GM19455 (cell line): ENCODE results near the gene ZNF273.

ENCODE experiments used
- ATAC-seq: cut with Tn5 transposase; IDR thresholded peaks from one replicate; pipeline ENCODE4 v1.9.1; 2021; ENCODE audit not compliant: unreplicated experiment

The ZNF273 gene

DNA sequence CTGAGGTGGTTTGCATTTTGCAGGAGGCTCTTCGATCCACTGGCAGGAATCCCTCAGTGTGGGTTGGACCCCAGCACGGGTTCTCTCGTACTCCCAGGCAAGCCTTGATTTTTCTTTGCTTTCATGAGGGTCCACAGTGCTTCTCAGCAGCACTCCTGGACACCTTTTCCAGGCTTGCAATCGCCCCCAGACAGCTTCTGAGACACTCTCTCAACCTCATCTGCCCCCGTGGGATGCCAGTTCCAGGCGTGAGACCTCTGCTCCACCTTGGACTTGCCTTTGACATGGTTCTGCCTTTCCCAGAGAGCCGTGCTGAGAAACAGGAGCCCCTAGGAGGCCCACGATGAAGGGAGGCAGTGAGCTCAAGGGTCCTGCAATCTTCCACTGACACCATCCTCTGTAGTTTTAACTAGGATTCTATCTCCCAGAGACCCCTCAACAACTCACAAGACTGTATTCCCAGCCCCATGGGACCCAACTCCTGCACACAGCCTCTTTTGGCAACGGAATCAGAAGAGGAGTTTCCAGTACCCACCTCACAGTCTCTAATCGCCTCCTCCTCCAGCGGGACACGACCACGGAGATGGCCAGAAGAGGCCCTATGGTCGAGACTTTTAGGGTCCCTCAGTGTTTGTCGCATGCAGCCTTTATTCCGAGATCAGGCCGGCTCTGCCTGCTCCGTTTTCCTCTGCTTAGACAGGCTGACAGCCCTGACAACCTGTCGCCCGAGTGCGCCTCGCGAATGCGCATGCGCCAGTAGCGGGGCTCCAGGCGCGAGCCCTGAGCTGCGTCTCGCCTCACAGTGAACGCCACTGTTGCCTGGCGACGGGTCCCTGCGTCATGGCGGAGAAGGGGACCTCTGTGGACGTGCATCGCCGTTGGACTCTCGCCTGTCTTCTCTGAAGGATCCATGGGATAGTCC lies 26.0 kb upstream of the ZNF273 start:
- ATAC-seq: no peak

DNA sequence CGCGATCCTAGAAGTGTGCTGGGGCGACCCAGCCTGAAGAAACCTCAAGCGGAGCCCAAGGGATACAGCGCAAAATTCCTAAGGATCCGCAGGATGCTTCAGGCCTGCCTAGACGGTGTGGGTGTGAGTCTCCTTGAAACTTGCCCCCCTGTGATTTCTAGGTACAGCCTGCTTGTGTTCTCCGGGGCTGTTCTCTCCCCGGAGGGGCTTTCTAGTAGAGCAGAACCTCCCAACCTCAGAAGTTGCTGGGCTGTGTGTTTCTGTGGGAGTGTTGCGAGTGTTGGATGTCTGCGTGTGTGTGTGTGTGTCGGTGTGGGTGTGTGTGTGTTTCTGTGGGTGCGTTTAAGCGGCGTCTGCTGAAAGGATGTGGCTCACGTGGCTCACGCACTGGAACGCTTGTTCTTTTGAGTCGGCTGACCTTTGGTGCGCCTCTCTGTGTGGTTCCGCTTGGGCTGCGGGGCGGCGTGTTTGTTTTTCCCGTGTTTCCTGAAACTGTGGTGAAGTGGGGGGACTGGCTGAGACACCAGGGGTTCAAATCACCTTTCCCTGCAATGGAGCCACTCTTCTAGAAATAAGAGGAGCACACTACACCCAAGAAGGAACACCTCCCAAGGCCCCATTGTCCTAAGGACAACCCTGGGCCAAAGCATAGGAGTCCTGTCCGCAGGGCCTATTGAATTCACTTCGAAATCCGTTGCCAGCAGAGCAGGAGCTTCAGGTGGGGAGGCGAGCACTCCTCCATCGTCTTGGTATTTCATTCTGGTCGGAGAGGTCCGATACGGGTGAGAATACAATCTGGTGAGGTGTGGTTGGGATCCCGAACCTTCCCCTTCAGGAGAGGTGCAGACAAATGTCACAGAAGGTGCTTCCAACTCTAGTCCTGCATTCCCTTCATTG lies 25.1 kb upstream of the ZNF273 start:
- no peak for ATAC-seq

DNA sequence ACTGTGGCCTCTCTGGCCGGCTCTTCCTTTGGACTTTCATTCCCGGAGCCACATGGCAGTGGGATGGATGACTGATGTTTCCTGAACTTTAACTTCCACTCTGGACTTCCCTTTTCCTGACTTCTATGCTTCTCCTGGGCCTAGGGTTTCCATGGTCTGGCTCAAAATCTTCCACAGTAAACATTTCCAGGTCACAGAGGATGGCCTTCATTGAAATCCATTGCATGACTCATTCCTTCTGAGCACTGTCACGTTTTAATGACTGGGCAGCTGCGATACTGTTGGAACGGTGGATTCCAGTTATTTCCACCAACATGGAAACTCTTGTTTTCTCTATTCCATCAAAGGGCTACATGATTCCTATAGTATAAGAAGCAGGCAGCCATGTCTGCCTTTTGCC lies 24.4 kb upstream of the ZNF273 start:
- ATAC-seq: no peak

DNA sequence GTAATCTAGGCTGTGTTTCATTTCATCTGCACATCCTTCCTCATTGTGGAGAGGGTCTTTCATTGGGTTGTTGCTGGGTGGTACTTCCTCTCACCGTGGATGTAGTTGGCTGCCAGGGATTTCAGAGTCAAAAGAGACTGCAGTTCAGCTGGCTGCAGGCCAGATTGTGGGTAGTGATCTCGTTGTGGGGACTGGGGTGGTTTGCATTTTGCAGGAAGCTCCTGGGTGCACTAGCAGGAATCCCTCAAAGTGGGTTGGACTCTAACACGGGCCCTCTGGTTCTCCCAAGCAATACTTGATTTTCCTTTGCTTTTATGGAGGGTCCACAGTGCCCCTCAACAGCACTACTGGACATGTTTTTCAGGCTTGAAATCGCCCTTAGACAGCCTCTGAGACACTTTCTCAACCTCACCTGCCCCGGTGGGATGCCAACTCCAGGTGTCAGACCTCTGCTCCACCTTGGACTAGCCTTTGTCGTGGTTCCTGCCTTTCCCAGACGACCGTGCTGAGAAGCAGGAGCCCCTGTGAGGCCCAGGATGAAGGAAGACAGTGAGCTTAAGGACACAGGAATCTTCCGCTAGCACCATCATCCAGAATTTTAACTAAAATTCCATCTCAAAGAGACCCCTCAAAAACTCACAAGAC lies 23.9 kb upstream of the ZNF273 start:
- no peak for ATAC-seq

DNA sequence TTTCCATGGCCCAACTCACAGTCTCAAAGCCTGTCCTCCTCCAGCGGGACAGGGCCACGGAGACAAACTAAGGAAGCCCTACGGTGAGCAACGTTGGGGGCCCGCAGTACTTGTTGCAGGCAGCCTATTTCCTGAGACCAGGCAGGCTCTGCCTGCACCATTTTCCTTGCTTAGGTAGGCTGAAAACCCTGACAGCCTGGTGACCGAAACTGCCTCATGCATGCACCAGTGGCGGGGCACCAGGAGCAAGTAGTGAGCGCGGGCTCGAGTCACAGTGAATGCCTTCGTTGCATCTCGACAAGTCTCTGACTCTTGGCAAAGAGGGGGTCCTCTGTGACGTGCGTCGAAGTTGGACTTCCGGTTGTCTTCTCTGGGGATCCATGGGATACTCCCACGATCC lies 23.3 kb upstream of the ZNF273 start:
- ATAC-seq: no peak

DNA sequence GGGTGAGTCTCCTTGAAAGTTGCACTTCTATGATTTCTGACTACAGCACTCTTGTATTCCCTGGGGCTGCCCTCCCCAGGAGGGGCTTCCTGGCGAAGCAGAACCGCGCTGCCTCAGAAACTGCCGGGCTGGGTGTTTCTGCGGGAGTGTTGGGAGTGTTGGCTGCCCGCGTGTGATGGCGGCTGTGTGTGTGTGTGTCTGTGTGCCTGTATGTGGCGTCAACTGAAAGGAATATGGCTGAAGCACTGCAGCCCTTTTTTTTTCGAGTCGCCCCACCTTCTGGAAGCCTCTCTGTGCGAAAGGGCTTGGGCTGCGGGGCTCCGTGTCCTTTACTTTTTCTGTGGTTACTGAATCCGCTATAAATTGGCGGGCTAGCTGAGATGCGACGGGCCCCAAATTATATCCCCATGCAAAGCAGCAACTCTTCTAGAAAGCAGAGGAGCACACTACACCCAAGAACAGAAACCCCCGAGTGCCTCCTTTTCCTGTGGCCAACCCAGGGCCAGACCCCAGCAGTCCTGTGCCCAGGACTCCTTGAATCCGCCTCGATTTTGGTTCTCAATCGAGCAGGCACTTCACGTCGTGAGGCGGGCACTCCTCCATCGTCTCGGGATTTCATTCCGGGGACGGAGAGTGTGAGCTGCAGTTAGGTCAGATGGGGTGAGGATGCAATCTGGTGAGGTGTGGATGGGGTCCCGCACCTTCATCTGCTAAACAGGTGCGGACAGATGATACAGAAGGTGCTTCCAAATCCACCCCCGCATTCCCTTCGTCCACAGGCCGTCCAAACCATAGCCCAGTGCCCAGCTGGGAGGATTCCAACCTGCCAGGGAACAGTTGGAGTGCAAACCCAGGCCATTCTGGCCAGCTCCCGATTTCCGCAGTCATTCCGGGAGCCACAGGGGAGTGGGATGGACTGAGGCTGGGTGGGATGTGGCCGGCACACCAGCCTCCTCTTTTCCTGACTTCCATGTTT lies 22.5 kb upstream of the ZNF273 start:
- no peak for ATAC-seq

DNA sequence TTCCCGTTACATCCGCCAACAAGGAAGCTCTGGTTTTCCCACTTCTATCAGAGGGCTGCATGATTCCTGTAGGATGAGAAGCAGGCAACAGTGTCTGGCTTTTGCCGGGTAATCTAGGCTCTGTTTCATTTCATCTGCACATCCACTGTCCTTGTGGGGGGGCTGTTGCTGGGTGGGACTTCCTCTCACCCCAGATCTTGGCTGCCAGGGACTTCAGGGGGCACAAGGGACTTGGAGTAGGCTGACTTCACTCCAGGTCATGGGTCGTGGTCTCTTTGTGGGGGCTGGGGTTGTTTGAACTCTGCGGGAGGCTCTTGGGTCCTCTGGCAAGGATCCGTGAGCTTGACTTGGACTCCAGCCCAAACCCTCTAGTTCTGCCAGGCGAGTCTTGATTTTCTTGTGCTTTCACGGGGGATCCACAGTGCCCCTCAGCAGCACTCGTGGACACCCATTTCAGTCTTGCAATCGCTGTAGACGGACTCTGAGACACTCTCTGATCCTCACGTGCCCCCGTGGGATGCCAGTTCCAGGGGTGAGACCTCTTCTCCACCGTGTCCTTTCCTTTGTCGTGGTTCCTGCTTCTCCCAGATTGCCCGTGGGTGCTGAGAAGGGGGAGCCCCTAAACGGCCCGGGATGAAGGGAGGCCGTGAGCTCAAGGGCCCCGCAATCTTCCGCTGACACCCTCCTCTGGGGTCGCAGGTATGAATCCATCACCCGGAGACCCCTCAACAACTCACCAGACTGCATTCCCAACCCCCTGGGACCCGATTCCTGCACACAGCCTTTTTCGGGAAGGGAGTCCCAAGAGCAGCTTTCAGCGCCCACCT lies 21.4 kb upstream of the ZNF273 start:
- ATAC-seq: no peak

DNA sequence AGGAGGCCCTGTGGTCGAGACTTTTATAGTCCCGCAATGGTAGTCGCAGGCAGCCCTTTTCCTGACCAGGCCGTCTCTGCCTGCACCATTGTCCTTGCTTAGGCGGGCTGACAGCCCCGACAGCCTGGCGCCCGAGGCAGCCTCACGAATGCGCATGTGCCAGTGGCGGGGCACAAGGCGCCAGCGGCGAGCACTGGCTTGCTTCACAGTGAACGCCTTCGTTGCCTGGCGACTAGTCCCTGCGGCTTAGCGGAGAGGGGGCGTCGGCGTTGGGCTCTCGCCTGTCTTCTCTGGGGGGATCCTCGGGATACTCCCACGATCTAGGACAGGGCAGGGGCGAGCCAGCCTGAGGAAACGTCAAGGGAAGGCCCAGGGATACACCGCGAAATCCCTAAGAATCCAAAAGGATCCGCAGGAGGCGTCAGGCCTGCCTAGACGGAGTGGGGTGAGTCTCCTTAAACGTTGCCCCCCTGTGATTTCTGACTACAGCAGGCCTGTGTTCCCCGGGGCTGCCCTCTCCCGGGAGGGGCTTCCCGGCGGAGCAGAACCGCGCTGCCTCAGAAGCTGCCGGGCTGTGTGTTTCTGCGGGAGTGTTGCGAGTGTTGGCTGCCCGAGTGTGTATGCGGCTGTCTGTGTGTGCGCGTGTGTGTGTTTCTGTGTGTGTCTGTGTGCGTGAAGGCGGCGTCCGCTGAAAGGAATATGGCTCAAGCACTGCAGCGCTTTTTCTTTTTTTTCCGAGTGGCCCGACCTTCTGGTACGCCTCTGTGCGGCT lies 20.5 kb upstream of the ZNF273 start:
- ATAC-seq: no peak

DNA sequence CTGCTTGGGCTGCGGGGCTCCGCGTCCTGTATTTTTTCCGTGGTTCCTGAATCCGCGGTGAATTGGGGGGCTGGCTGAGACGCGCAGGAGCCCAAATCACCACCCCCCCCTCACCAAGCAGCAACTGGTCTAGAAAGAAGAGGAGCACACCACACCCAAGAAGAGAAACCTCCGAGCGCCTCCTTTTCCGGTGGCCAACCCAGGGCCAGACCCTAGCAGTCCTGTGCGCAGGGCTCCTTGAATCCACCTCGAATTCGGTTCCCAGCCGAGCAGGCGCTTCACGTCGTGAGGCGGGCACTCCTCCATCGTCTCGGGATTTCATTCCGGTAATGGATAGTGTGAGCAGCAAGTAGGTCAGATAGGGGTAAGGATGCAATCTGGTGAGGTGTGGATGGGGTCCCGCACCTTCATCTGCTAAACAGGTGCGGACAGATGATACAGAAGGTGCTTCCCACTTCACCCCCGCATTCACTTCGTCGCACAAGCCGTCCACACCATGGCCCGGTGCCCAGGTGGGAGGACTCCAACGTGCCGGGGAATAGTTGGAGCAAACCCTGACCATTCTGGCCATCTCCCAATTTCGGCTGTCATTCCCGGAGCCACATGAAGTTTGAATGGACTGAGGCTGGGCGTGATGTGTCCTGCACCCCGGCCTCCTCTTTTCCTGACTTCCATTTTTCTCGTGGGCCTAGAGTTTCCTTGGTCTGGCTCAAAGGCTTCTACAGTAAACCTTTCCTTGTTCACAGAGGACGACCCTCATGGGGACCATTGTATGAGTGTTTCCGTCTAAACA lies 19.8 kb upstream of the ZNF273 start:
- ATAC-seq: no peak

DNA sequence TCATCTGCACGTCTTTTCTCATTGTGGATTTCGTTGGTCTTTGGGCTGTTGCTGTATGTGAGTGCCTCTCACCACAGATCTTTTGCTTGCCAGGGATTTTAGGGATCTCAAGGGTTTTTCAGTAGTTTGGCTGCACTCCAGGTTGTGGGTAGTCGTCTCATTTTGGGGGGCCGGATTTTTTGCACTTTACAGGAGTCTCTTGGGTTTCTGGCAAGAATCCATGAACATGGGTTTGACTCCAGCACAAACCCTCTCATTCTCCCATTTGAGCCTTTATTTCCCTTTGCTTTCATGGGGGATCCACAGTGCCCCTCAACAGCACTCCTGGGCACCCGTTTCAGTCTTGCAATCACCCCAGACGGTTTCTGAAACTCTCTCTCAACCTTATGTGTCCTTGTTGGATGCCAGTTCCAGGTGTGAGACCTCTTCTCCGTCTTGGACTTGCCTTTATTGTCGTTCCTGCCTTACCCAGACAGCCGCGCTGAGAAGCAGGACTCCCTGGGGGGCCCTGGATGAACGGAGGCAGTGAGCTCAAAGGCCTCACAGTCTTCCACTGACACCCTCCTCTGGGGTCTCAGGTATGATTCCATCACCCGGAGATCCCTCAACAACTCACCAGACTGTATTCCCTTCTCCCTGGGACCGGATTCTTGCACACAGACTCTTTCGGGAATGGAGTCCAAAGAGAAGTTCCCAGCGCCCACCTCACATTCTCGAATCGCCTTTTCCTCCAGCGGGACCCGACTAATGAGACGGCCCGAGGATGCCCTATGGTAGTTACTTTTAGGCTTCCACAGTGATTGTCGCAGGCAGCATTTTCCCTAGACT lies 18.8 kb upstream of the ZNF273 start:
- no peak for ATAC-seq

DNA sequence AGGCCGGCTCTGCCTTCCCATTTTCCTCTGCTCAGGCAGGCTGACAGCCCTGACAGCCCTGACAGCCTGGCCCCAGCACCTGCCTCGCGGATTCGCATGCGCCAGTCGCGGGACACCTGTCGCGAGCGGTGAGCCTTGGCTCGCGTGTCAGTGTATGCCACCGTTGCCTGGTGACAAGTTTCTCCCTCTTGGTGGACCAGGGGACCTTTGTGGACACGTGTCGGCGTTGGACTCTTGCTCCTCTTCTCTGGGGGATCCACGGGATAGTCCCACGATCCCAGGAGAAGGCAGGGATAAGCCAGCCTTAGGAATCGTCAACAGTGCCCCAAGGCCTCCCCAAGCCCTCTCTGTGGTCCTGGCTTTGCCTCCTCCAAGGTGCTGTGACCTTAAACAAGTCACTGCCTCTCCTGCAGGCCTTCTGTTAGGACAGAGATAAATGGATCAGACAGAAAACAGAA lies 18.1 kb upstream of the ZNF273 start:
- no peak for ATAC-seq

DNA sequence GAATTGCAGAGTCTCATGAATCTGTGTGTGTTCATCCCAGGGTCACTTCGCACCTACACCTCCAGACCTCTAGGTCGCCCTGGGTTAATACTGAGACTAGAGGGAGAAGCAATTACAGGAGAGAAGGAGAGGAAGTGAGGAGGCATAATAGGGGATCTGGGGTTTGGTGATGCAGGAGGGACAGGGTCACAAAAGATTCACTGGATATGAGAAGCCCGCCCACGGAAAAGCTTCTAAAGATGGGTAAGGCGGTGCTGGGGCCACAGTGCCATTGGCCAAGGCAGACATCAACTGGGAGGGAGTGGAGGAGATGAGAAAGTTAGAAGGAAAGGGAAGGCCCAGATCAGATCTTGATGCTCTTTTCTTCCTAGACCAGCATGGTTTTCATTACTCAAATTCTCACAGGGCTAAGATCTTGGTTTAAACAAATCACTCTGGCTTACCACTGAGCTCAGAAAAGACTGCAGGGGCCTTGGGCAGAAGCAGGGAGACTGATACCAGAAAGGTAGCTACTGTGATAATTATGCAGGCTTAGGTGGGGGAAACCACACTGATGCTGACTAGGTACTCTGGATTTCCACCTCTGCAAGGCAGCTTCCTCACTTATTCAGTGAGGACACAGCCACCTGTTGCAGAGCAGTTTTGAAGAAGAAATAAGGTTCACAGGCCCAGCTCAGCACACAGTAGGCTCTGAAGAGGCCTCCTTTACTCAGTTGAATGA lies 17.4 kb upstream of the ZNF273 start:
- ATAC-seq: no peak

DNA sequence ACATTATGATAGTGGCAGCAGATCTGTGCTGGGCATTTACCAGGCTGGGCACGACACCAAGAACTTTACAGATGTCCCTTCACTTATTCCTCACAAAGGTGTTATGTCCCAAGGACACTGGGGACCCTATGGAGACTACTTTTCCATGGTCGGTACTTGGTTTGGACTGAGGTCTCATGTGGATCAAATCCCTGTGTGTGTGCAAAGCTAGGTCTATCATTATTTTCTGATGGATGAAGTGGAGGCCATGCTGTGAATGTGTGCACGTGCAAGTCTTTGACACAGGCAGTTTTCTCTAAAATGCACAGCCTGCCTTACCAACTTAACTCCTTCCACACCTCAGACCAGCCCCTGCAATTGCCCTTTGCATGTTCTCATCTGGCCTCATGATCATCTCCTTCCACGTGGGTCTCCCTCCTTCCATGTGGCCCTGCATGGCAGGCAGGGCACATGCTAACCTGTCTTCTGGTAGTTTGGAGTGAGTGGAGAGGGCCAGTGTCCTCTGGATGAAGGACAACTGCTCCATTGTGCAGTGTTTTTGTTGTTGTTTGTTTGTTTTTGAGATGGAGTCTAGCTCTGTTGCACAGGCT lies 16.0 kb upstream of the ZNF273 start:
- no peak for ATAC-seq

DNA sequence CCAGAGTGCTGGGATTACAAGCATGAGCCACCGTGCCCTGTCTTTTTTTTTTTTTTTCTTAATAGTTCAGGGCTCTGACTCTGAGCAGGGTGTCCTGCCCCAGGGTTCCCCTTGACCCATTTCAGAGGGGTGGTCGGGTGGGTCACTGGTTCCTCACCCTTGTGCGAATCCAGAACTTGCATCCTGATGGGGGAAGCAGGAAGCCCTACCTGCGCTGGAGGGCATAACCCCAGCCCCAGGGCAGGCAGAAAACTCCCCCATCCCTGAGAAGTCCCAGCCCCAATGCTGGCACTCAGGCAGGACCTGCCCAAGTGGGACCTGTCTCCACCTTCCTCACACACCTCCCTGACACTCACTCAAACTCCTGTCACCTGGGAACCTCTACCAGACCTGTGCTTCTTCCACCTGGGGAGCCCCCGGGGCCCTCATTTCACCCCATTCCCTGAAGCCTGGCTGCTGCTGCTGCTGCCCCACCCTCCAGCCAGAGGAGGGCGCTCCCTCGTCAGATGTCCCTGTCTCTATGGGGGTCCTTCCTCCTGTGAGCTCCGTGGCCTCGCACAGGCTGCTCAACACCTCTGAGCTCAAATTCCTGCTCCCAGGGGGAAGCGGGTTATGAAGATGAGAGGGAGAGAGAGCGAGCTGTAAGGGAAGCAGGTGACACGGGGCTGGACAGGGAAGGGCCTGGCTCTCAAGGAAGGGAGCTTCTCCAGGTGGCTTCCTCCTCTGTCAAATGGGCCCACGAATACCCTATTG lies 15.1 kb upstream of the ZNF273 start:
- ATAC-seq: no peak

DNA sequence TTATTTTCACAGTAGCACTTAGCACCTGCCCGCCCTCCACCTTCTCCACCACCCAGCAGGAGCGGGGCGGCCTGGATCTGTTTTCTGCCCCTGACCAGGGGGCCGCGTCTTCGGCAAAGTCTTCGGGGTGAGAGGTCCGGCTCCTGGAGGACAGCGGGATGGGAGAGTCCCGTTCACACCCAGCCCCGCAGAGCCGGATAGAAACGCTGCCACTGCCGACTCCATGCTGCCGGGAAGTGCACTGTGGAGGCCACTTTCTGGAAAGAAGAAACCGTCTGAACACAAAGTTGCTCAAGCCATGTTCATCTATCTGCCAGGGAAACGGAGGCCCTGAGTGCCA lies 14.5 kb upstream of the ZNF273 start:
- ATAC-seq: no peak
